Lung (tissue), 16 donors: ENCODE measurements around the gene COMT. TPM values are rescaled to one million over a fixed set of nuclear protein-coding genes. Genes with fewer than 3 reads are reported as not detected.

Experiments
- ATAC-seq: fragments of 200-7000 bp; cut with Tn5 transposase; one replicate; pipeline ENCODE4 v1.9.1; 2020; ENCODE audit warnings: moderate number of reproducible peaks; ENCODE audit not compliant: insufficient read depth, low FRiP score
- DNase-seq, 3 donors: peaks; one replicate each; pipeline ENCODE4 v3.0.0-alpha.2; 2013 to 2017
- H3K27ac ChIP-seq, 2 donors: one replicate each; pipeline ENCODE4 v1.5.1; 2013; ENCODE audit warnings: mild to moderate bottlenecking in 2 of 2, moderate library complexity in 2 of 2, control low read depth in 1 of 2, inconsistent platforms in 1 of 2, low read depth in 1 of 2, low read length in 1 of 2
- H3K27me3 ChIP-seq, 3 donors: one replicate each; pipeline ENCODE4 v1.5.1; 2013; ENCODE audit warnings: low read length in 2 of 3; ENCODE audit not compliant: control insufficient read depth in 3 of 3, insufficient read depth in 3 of 3
- H3K36me3 ChIP-seq, 4 donors: one replicate each; pipeline ENCODE4 v1.5.1; 2013; ENCODE audit warnings: low read length in 4 of 4, mild to moderate bottlenecking in 1 of 4, moderate library complexity in 1 of 4; ENCODE audit not compliant: control insufficient read depth in 4 of 4, insufficient read depth in 4 of 4
- H3K4me1 ChIP-seq, 5 donors: one replicate each; pipeline ENCODE4 v1.5.1; 2013; ENCODE audit warnings: low read length in 5 of 5, mild to moderate bottlenecking in 2 of 5, moderate library complexity in 1 of 5; ENCODE audit not compliant: control insufficient read depth in 5 of 5, insufficient read depth in 5 of 5
- H3K4me3 ChIP-seq: one replicate; pipeline ENCODE4 v1.5.1; 2013; ENCODE audit warnings: mild to moderate bottlenecking, control low read depth, moderate library complexity
- H3K9ac ChIP-seq, 2 donors: one replicate each; pipeline ENCODE4 v1.5.1; 2013; ENCODE audit warnings: low read length in 2 of 2, control low read depth in 1 of 2; ENCODE audit not compliant: insufficient read depth in 1 of 2
- H3K9me3 ChIP-seq, 4 donors: one replicate each; pipeline ENCODE4 v1.5.1; 2013; ENCODE audit warnings: low read length in 3 of 4, mild to moderate bottlenecking in 1 of 4, moderate library complexity in 1 of 4; ENCODE audit not compliant: control insufficient read depth in 4 of 4, insufficient read depth in 3 of 4
- WGBS, 2 donors: extraction: QIAGEN DNeasy Blood & Tissue Kit; methylation state at CpG; one replicate each; pipeline ENCODE4 v1.1.7; 2013; 5-methylcytosine and 5-hydroxymethylcytosine counted together
- long read RNA-seq, 5 donors: transcript quantifications; one replicate each; lab custom pipeline, GENCODE V29; 2026
- polyA plus RNA-seq, 2 donors: library from polyadenylated mRNA; stranded (reverse); fragments of 200-250 nt; gene quantifications; one replicate each; pipeline ENCODE4 v1.2.1, GENCODE V29; 2013
- total RNA-seq, 2 donors: library from RNA; depleted of rRNA in 1 of 2; stranded (reverse); fragments of >200 nt in 1 of 2; gene quantifications; one replicate each; pipeline ENCODE4 v1.2.1, GENCODE V29; 2014 to 2021
- TF ChIP-seq, protein P1 (sequence below): IDR thresholded peaks from 2 replicates; pipeline ENCODE4 v1.5.1; 2012; ENCODE audit warnings: mild to moderate bottlenecking; ENCODE audit errors: control extremely low read depth, extremely low read depth
- donor health status: control.
- donor health status: control.
- donor health status: Bipolar disorder and iron deficiency.
- donor health status: healthy.
- donor health status: DM: yes; HTN: yes; CAD: no.

The COMT gene
- 100 to 1,000 TPM; 147 to 218 TPM for total RNA-seq
- 100 to 1,000 TPM; 198 to 272 TPM for polyA plus RNA-seq
- long read RNA-seq, donor 1, transcript COMT-209 (4 exons, 1,035 nt): minor isoform, 48 of 161 reads
- long read RNA-seq, donor 1, transcript COMT-202 (6 exons, 2,437 nt): major isoform, 51 of 161 reads
- long read RNA-seq, donor 1, partial matches to known transcripts: 53 of 161 reads
- long read RNA-seq, donor 1, other reads (novel, unspliced or antisense): 5 of 161 reads
- long read RNA-seq, donor 2, transcript COMT-202 (6 exons, 2,437 nt): minor isoform, 15 of 54 reads
- long read RNA-seq, donor 2, transcript COMT-209 (4 exons, 1,035 nt): major isoform, 24 of 54 reads
- long read RNA-seq, donor 2, partial matches to known transcripts: 13 of 54 reads
- long read RNA-seq, donor 2, other reads (novel, unspliced or antisense): 0 of 54 reads
- long read RNA-seq, donor 3, transcript COMT-202 (6 exons, 2,437 nt): major isoform, 29 of 83 reads
- long read RNA-seq, donor 3, transcript COMT-209 (4 exons, 1,035 nt): minor isoform, 23 of 83 reads
- long read RNA-seq, donor 3, partial matches to known transcripts: 29 of 83 reads
- long read RNA-seq, donor 3, other reads (novel, unspliced or antisense): 0 of 83 reads
- long read RNA-seq, donor 4, transcript COMT-202 (6 exons, 2,437 nt): major isoform, 19 of 42 reads
- long read RNA-seq, donor 4, transcript COMT-209 (4 exons, 1,035 nt): minor isoform, 13 of 42 reads
- long read RNA-seq, donor 4, partial matches to known transcripts: 9 of 42 reads
- long read RNA-seq, donor 4, other reads (novel, unspliced or antisense): 0 of 42 reads
- long read RNA-seq, donor 5, transcript COMT-202 (6 exons, 2,437 nt): major isoform, 54 of 149 reads
- long read RNA-seq, donor 5, transcript COMT-203 (5 exons, 2,217 nt): minor isoform, 6 of 149 reads
- long read RNA-seq, donor 5, transcript COMT-209 (4 exons, 1,035 nt): major isoform, 54 of 149 reads
- long read RNA-seq, donor 5, partial matches to known transcripts: 35 of 149 reads
- long read RNA-seq, donor 5, other reads (novel, unspliced or antisense): 0 of 149 reads

DNA sequence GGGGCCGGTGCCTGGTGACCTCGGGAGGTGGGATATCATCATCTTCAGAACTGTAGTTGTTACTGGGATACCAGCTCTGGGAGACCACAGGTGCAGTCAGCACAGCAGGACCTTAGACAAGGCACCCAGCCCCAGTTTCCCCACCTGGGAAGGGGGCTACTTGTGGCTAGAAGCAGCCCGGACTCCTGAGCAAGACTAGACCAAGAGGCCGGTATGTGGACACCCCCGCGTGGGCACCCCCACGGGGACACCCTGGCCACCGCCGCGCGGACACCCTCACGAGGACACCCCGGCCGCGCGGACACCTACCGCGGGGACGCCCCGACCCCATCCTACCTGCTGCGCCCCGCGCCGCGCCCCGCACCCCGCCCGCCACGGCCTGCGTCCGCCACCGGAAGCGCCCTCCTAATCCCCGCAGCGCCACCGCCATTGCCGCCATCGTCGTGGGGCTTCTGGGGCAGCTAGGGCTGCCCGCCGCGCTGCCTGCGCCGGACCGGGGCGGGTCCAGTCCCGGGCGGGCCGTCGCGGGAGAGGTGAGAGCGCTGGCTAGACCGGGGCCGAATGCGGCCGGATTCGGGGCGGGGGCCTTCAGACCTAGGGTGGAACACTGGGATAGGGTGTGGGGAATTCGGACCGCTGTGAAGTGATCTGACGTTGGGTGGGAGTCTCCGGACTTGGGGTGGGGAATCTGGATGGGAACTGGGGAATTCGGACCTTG is at the start of gene COMT, which contains the start of gene TXNRD2:
Gene COMT, plus strand, starts transcription at position 408 of the 718 bp plus-strand sequence. CDS start 20,755 bp downstream, outside the sequence.
Gene TXNRD2, minus strand, starts transcription at position 454 of the 718 bp plus-strand sequence. Its CDS starts 15 bp downstream, at position 439.
- TF ChIP-seq, protein P1, sequence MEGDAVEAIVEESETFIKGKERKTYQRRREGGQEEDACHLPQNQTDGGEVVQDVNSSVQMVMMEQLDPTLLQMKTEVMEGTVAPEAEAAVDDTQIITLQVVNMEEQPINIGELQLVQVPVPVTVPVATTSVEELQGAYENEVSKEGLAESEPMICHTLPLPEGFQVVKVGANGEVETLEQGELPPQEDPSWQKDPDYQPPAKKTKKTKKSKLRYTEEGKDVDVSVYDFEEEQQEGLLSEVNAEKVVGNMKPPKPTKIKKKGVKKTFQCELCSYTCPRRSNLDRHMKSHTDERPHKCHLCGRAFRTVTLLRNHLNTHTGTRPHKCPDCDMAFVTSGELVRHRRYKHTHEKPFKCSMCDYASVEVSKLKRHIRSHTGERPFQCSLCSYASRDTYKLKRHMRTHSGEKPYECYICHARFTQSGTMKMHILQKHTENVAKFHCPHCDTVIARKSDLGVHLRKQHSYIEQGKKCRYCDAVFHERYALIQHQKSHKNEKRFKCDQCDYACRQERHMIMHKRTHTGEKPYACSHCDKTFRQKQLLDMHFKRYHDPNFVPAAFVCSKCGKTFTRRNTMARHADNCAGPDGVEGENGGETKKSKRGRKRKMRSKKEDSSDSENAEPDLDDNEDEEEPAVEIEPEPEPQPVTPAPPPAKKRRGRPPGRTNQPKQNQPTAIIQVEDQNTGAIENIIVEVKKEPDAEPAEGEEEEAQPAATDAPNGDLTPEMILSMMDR: no peak
- peak within 1 kb of the TSS; percentile 72 for H3K4me3 ChIP-seq
- H3K9me3 ChIP-seq: peaks cover 0 to 2% (median 0%) of the 10 kb centered on the region in 4 donors
- DNase-seq (peak; percentile 74 to 77 (median 75)), ATAC-seq (peak; percentile 90)
- 0 to 1% methylated on average over 52 to 63 of the region's 63 CpGs for WGBS, 2 donors
- H3K4me1 ChIP-seq: peaks cover 7 to 26% (median 9%) of the 10 kb centered on the region in 5 donors
- H3K9ac ChIP-seq: peak within 1 kb of the TSS; percentile 88 to 95
- peak within 1 kb of the TSS; percentile 89 to 91 for H3K27ac ChIP-seq
- H3K27me3 ChIP-seq: no peaks in the 10 kb centered on the region
- H3K36me3 ChIP-seq: no peaks in the 10 kb centered on the region

DNA sequence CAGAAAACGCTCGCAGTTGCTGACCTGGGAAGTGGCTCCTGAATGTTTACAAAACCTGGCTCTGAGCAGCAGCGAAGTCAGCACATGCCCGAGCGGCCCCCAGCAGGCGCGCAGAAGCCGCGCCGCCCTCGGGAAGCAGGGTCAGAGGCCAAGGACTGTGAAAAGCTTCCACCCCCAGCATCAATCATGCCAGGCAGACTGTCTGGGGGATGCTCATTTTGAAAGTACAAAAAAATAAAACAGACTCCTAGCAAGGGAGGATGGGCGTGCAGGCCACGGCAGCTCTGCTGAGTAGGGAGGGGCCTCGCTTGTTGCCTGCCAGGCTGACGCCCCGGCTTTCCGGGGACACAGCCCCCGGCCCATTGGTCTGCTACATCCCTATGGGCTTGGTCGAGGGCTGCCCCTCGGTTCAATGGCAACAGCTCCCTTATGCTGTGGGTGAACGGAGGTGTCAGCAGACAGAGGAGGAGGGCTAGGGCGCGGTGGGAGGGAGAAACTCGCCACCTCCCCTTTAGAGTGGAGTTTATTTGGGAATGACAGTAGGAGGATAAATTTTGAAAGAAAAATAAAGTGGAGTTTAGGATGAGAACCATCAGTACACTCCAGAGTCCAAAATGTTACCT is 49.2 kb upstream of the COMT start:
- TF ChIP-seq, protein P1: no peak
- DNase-seq (peak in 1 of 3 donors; percentile 36), ATAC-seq (no peak)
- Histone ChIP-seq H3K36me3 (peaks cover 0 to 16% (median 0%) of the 10 kb centered on the region in 4 donors), H3K27ac (peak overlapping the region in 1 of 2 donors; percentile 11), H3K4me1 (peaks cover 0 to 14% (median 12%) of the 10 kb centered on the region in 5 donors), H3K9ac (no peak overlapping the region), H3K4me3 (no peak overlapping the region), H3K27me3 (no peaks in the 10 kb centered on the region), H3K9me3 (no peaks in the 10 kb centered on the region)
- WGBS, 2 donors: 38 to 51% methylated on average over 24 of the region's 24 CpGs

DNA sequence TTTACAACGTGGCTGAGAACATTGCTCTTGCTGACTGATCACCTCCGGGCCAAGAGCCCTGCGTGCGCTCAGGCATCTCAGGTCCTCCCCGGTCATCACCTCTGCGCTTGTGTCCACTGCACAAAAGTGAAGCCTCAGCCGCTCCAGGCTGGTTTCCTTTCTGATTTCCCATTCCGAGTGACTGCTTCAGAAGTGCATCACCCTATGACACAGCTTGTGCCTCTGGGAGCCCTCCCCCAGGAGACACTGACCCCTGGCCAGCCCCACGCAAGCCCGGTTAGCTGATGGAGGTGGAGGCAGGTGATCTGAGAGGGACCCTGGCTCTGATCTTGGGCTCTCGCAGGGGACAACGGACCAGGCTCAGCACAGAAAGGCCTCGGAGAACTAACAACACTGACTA is 48.6 kb upstream of the COMT start:
- Histone ChIP-seq H3K9me3 (no peaks in the 10 kb centered on the region), H3K27me3 (no peaks in the 10 kb centered on the region), H3K4me1 (peaks cover 0 to 14% (median 7%) of the 10 kb centered on the region in 5 donors), H3K9ac (no peak overlapping the region), H3K27ac (no peak overlapping the region), H3K4me3 (no peak overlapping the region), H3K36me3 (peaks cover 0 to 20% (median 0%) of the 10 kb centered on the region in 4 donors)
- DNase-seq (no peak), ATAC-seq (no peak)
- 88 to 90% methylated on average over 13 of the region's 13 CpGs for WGBS, 2 donors
- TF ChIP-seq, protein P1: no peak
